ENCODE measurements around the gene AKR1C1.
"Not testable (repeated sequence)": the region's sequence is repeated elsewhere in the genome, so short reads cannot be mapped to it uniquely, and the experiment has no call there.

AKR1C1 gene

DNA sequence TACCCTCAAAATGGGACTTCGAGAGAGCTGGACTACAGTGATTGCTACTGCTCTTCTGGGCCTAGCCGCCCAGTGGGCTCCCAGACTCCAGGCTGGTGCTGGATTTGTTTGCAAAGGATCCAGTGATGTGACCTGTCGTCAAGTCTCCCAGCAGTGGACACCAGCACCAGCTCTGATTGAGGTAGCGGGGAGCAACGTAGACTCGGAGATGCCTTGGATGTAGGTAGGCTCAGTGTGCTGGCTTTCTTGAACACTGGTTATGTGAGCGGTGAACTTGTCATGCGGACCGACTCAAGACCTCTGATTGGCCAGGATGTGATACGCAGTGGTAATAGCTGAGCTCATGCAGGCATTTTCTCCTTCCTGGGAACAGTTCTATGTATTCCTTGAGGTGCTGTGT is 21.0 kb downstream of the AKR1C1 start:
- DNase-seq: no peak

DNA sequence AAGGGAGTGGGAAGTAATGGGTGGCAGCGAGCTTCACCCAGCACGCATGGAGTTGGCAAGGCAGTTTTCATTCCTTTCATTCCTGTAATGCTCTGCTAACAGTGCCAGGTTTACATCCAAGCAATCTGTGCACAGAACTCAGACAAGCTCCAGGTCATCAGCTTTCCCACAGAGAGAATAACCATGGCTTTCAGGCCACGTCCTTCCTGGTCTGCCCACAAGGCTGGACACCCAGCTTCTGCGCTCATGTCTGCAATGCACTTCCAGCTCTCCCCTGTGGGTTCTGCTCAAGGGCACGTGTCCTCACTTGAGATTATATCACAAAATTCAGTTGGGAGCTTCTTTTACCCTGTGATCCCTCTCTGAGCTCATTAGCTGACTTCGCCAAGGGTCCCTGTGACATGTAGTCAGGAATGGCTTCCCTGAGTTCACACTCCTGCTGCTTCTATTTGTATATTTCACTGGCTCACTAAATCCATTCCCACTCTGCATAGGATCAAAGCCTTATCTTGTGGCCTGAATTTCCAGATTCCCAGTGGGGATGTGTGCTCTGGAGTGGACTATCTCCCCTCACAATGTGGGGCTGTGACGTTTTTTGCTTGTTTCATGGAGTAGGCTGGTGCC is 21.9 kb downstream of the AKR1C1 start:
- no peak for DNase-seq

DNA sequence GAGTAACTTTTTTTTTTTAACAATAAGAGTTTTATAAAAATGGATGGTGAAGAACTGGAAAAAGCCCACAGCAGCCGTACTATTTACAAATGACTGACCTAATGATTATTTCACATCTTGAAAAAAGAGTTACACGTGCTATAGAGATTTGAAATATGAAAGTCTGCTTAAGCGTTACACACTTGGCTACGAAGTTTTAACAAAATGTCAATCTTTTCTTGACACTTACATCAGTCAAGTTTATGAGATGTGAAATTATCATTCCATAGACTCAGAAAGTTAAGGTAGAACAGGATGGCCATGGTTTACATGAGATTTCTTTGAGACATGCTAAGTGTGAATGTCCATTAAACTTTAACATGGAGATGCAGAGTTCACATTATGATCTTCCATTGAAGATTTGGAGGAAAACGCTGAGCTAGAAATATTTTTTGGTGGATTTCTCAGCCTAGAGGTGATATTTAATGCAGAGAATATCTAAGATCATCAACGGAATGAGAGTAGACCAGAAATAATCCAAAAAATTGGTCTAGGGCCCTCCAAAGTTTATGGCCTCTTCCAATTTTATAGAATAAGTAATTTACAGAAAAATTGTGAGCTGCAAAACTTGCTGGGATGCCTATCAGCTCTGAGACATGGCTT is 24.9 kb downstream of the AKR1C1 start:
- not testable (repeated sequence) for DNase-seq

GRCh38 chr10:4990217-4990616 is 27.0 kb downstream of the AKR1C1 start:
- no peak for DNase-seq

DNA sequence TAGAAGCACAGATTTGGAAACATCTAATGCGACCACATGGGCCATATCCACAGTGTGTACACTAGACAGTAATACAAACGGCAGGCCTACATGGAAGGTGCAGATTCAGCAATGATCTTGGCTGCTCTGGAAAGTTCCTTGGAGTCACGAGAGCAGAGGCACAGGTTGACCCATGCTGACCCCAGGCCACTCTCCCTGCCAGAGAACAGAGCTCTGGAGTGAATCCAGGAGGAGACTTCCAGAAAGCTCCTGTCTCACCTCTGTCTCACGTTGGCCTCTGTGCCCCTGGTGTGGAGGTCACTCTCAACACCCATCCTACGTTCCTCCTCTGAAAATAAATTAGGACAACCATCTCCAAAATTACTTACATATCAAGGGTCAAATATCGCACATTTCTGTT is 28.2 kb downstream of the AKR1C1 start:
- DNase-seq: not testable (repeated sequence)

DNA sequence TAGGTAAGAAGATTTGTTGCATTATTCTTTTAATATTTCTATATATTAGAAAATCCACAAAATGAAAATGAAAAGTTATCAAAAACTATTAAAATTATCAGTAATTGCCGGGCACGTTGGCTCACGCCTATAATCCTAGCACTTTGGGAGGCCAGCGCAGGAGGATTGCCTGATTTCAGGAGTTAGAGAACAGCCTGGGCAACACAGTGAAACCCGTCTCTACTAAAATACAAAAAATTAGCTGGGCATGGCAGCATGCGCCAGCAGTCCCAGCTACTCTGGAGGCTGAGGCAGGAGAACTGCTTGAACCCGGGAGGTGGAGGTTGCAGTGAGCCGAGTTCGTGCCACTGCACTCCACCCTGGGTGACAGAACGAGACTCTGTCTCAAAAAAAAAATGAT is 29.3 kb downstream of the AKR1C1 start:
- not testable (repeated sequence) for DNase-seq

DNA sequence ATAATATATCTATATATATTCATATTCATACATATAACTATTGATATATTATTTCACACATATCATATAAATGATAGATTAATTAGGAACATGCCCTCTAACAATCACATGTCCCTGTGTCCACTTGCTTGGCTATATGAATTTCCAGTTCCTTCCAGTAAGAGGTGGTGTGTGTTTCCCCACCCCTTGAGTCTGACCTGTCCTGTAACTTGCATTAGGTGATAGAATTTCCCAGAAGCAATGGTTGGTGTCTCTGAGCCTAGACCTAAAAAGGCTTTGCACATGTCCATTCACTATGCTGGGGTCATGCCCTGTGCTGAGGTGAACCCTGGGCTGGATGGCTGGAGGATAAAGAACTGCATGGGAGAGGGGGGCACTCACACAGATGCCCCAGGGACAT is 31.0 kb downstream of the AKR1C1 start:
- DNase-seq: not testable (repeated sequence)

- no peak for DNase-seq
These were observed 35.5 kb downstream of the AKR1C1 start for GRCh38 chr10:4998671-4999070.

GRCh38 chr10:5002013-5002727 is 39.0 kb downstream of the AKR1C1 start:
- no peak for DNase-seq

- DNase-seq: not testable (repeated sequence)
These were observed 40.2 kb downstream of the AKR1C1 start, which contains the start of gene AKR1C2 for GRCh38 chr10:5003127-5004029. AKR1C2 (minus strand) TSS chr10:5003857; CDS start chr10:5003835, 22 bp downstream.

GRCh38 chr10:5004030-5004385 is 40.8 kb downstream of the AKR1C1 start:
- not testable (repeated sequence) for DNase-seq

DNA sequence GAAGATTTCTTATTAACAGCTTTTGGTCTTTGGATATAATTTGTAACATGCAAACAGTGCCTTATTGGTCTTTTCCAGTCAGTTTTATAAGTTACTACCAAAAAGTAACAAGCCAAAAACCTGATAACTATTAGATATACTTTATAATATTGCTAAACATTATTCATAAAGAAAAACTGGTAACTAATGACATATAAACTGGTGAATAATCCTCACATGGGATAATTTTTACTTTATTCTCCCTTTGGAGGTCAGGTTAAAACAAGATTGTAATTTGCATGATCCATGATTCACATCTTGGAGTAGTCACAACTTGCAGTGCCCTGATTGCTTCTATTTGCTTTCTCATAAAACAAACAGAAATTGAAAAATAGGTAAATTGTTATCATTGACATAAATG is 41.3 kb downstream of the AKR1C1 start:
- DNase-seq: not testable (repeated sequence)

DNA sequence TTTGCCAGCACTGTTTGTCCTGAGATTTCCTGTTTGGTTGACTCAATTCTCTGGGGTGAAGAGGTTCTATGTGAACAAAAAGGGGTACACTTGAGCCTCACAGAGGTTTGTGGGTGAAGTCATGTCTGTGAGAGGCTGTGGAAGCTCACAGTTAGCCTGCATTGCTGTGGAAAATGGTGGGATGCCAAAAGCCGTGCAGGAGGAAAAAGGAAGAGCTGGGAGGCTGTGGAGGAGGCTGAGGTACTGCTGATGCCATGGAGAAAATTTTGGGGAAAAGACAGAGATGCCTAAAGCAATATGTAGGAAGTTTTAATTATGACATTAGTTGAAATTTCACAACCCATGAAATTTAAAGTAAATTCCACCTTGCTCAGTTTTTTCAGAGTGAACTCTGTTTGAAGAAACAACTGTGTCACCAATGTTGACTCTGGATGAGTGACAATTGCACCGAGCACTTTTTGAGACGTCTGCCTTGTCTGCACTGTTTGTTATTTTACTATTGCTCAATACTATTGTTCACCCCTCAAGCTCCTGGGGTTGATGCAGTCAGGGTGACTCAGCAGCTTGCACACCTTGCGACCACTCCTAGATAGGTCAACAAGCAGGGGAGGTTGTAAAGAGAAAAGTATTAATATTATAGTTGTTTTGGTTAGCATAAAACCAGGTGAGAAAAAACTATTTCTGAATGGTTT is 45.8 kb downstream of the AKR1C1 start:
- not testable (repeated sequence) for DNase-seq

DNA sequence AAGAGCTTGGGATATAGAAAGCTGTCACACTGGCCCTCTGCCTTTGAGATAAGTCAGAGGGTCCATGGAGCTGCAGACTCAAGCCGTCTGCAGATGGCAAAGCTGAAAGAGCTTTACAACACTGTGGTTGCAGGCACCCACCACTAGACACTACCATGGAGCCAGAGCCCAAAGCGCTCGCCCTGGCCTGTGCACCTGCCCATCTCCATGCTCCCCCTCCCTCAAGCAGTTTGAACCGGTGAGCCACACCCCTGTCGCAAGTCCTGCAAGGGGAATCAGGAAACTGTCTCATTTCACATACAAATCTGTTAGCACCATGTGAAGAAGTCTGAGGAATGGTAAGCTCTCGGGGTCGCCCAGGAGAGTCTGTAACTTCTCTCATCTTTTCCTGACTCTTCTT is 46.8 kb downstream of the AKR1C1 start:
- not testable (repeated sequence) for DNase-seq

GRCh38 chr10:5011392-5011791 is 48.2 kb downstream of the AKR1C1 start:
- DNase-seq: not testable (repeated sequence)

DNA sequence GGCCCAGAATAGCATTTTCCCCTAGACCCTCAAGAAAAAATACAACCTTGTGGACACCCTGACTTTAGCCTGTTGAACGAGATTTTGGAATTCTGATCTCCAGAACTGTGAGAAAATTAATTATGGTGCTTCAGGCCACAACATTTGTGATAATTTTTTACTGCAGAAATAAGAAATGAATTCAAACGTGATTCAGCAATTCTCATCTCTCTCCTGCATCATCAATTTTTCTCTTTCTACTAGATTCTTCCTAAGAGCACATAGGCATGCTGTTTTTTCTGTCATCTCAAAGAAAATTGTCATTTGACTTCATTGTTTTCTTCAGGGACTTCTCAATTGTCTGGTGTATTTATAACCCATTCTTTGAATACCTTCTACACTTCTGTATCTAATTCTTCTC is 49.4 kb downstream of the AKR1C1 start:
- no peak for DNase-seq

DNA sequence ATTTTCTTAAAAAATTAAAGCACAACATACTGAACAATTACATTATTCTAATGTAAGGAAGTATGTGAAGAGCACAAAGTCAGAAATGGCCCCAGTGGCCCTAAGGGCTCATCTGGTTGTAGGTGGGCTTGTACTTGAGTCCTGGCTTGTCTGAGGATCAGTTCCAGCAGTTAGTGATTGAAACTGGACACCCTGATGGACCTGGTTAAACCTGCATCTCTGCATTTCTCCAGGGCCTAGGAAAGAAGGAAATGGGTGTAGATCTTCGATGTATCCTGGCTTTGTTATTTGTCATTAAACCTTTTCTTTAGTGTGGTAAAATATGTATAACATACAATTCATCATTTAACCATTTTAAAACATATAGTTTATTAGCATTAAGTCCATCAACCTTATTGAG is 50.2 kb downstream of the AKR1C1 start:
- DNase-seq: no peak

- not testable (repeated sequence) for DNase-seq
These were observed 51.1 kb downstream of the AKR1C1 start for GRCh38 chr10:5014200-5014910.

GRCh38 chr10:5014936-5015335 is 51.7 kb downstream of the AKR1C1 start:
- DNase-seq: no peak

GRCh38 chr10:5018134-5018533 is 54.9 kb downstream of the AKR1C1 start:
- no peak for DNase-seq

- DNase-seq: not testable (repeated sequence)
These were observed 55.6 kb downstream of the AKR1C1 start for GRCh38 chr10:5018671-5019277.
